Thoracic aorta (tissue), 2 donors: Measurements from ENCODE around the gene DISC1. TPM values are rescaled to one million over a fixed set of nuclear protein-coding genes. Genes with fewer than 3 reads are reported as not detected.

Source experiments
- ATAC-seq: fragments of 150-250 bp; one replicate; pipeline ENCODE4 v1.8.0; 2017; ENCODE audit warnings: low read depth; ENCODE audit not compliant: insufficient number of reproducible peaks, low FRiP score
- DNase-seq: peaks from one replicate; pipeline ENCODE4 v3.0.0-alpha.2; 2020; ENCODE audit warnings: low spot score
- H3K27ac ChIP-seq, 2 donors: fragments of 200-600 bp; sonication (generic); 1 replicate in 1 of 2; 2 replicates in 1 of 2; pipeline ENCODE4 v1.5.1; 2016; ENCODE audit warnings: mild to moderate bottlenecking in 2 of 2, moderate library complexity in 2 of 2
- H3K27me3 ChIP-seq: fragments of 200-600 bp; sonication (generic); replicated peaks from 2 replicates; pipeline ENCODE4 v1.6.0; 2016; ENCODE audit warnings: mild to moderate bottlenecking; ENCODE audit not compliant: insufficient read depth
- H3K36me3 ChIP-seq: fragments of 200-600 bp; sonication (generic); one replicate; pipeline ENCODE4 v1.5.1; 2016
- H3K4me1 ChIP-seq, 2 donors: fragments of 200-600 bp; sonication (generic); 1 replicate in 1 of 2; 2 replicates in 1 of 2; pipeline versions ENCODE4 v1.5.1 to v1.6.0; 2016; ENCODE audit warnings: low read depth in 2 of 2, mild to moderate bottlenecking in 1 of 2; ENCODE audit not compliant: control insufficient read depth in 1 of 2
- H3K4me3 ChIP-seq: fragments of 200-600 bp; sonication (generic); 2 replicates; pipeline ENCODE4 v1.5.1; 2016; ENCODE audit warnings: mild to moderate bottlenecking
- H3K9me3 ChIP-seq: fragments of 200-600 bp; sonication (generic); 2 replicates; pipeline ENCODE4 v1.5.1; 2016
- total RNA-seq, 2 donors: library from RNA; depleted of rRNA; stranded (reverse); fragments of >200 nt; gene quantifications; one replicate each; pipeline versions ENCODE4 v1.1.0 to v1.2.3, GENCODE V29; 2016
- TF ChIP-seq, protein P1 (sequence below): fragments of 200-600 bp; sonication (generic); IDR thresholded peaks from one replicate; pipeline ENCODE4 v1.5.1; 2019; ENCODE audit warnings: antibody characterized with exemption

DISC1 gene
- total RNA-seq, 2 donors from 2014 or later: 13.1 to 26.9 TPM

DNA sequence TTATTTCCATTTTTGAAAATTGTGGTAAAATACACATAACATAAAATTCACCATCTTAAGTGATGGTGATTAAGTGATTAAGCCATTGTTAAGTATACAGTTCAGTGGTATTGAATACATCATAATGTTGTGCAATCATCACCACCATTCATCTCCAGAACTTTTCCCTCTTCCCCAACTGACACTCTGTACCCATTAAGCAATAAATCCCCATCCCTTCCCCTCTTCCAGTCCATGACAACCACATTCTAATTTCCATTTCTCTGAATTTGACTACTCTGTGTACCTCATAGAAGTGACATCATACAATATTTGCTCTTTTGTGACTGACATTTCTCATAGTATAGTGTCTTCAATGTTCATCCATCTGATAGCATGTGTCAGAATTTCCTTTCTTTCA, 124.8 kb downstream of the DISC1 start:
- Histone ChIP-seq H3K27me3 (no peaks in the 10 kb centered on the region), H3K36me3 (no peaks in the 10 kb centered on the region), H3K27ac (no peak overlapping the region), H3K4me3 (no peak overlapping the region), H3K9me3 (no peaks in the 10 kb centered on the region), H3K4me1 (no peaks in the 10 kb centered on the region)
- TF ChIP-seq, protein P1, sequence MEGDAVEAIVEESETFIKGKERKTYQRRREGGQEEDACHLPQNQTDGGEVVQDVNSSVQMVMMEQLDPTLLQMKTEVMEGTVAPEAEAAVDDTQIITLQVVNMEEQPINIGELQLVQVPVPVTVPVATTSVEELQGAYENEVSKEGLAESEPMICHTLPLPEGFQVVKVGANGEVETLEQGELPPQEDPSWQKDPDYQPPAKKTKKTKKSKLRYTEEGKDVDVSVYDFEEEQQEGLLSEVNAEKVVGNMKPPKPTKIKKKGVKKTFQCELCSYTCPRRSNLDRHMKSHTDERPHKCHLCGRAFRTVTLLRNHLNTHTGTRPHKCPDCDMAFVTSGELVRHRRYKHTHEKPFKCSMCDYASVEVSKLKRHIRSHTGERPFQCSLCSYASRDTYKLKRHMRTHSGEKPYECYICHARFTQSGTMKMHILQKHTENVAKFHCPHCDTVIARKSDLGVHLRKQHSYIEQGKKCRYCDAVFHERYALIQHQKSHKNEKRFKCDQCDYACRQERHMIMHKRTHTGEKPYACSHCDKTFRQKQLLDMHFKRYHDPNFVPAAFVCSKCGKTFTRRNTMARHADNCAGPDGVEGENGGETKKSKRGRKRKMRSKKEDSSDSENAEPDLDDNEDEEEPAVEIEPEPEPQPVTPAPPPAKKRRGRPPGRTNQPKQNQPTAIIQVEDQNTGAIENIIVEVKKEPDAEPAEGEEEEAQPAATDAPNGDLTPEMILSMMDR: no peak
- ATAC-seq (no peak), DNase-seq (no peak)

DNA sequence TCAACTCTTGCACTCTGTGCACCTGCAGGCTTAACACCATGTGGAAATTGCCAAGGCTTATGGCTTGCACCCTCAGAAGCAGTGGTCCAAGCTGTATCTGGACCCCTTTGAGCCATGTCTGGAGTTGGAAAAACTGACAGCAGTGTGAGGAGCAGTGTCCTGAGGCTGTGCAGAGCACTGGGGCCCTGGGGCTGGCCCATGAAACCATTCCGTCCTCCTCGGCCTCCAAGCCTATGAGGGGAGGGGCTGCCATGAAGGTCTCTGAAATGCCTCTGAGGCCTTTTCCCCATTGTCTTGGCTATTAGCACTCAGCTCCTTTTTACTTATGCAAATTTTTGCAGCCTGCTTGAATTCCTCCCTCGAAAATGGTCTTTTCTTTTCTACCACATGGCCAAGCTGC, 126.7 kb downstream of the DISC1 start:
- Histone ChIP-seq H3K27ac (no peak overlapping the region), H3K36me3 (no peaks in the 10 kb centered on the region), H3K4me3 (no peak overlapping the region), H3K4me1 (no peaks in the 10 kb centered on the region), H3K27me3 (no peaks in the 10 kb centered on the region), H3K9me3 (no peaks in the 10 kb centered on the region)
- TF ChIP-seq, protein P1: no peak
- DNase-seq (no peak), ATAC-seq (no peak)

DNA sequence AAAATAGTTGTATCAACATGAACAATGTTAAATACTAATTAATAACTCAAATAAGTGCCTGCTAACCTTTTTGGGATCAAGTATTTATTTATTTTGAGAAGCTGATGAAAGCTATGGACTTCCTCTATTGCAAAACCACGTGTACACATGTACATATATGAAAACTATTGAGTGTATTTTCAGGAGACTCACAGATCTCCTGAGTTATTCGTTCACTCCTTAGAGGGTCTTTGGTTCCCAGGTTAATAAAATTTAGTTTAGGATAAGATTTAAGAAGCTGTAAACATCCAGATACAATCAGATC, 130.5 kb downstream of the DISC1 start:
- Histone ChIP-seq H3K4me1 (no peaks in the 10 kb centered on the region), H3K9me3 (no peaks in the 10 kb centered on the region), H3K36me3 (no peaks in the 10 kb centered on the region), H3K27ac (no peak overlapping the region), H3K27me3 (no peaks in the 10 kb centered on the region), H3K4me3 (no peak overlapping the region)
- TF ChIP-seq, protein P1: no peak
- DNase-seq (no peak), ATAC-seq (no peak)

DNA sequence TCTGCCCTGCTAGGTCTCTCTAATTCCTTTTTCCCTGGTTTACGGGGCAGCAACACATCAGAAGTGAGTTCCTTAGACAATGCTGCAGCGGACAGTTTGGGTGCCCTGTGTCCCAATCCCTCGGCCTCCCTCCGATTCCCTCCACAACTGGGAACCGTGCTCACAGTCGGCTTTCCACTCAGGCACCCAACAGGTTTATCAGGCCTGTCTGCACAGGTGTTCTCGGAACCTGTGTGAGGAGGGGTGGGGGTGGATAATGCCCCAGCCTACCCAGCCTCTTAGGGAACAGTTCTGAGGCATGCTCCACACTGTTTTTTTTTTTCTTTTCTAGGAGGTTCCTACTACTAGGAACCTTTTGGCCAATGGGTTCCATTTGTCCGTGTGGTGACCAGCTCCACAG, 131.2 kb downstream of the DISC1 start:
- TF ChIP-seq, protein P1: no peak
- H3K4me1 ChIP-seq: no peaks in the 10 kb centered on the region
- ATAC-seq: no peak

DNA sequence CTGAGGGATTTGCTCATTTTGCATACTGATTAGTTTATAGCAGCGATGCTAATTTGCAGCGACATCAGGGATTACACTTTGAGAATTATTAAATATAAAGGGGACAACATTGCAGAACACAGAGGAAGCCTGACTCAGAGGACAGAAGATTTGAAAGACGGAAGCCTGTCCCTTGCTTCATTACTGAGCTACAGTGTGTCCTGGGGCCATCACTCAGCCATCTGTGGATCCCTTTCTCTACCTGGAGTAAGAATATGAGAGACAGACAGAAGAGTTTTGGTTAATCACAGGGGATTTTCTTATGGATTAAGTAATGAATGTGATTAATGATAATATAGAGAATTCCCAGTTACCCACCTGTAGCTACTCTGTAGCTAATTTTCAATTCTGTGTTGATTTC, 134.7 kb downstream of the DISC1 start:
- Histone ChIP-seq H3K9me3 (no peaks in the 10 kb centered on the region), H3K27ac (no peak overlapping the region), H3K4me3 (no peak overlapping the region), H3K36me3 (no peaks in the 10 kb centered on the region), H3K4me1 (no peaks in the 10 kb centered on the region), H3K27me3 (no peaks in the 10 kb centered on the region)
- TF ChIP-seq, protein P1: no peak
- DNase-seq: no peak
- no peak for ATAC-seq

More for the DNA sequence above, 131.2 kb downstream of the DISC1 start:
- no peaks in the 10 kb centered on the region for H3K9me3 ChIP-seq
- no peak for DNase-seq
- no peak overlapping the region for H3K4me3 ChIP-seq
- no peaks in the 10 kb centered on the region for H3K36me3 ChIP-seq
- H3K27me3 ChIP-seq: no peaks in the 10 kb centered on the region
- H3K27ac ChIP-seq: no peak overlapping the region
